GM20000 (cell line): Measurements from ENCODE around the gene CYP2W1.

Experiments used
- DNase-seq: peaks from one replicate; pipeline ENCODE4 v3.0.0; 2012; ENCODE audit warnings: low spot score
- CTCF ChIP-seq: IDR thresholded peaks from 2 replicates; pipeline ENCODE4 v1.5.1; 2012; ENCODE audit warnings: mild to moderate bottlenecking, control low read depth; ENCODE audit errors: extremely low read depth, missing control alignments

The CYP2W1 gene

GRCh38 chr7:983004-983615 is at the start of gene CYP2W1:
Gene CYP2W1 (plus strand): TSS chr7:983181. CDS start chr7:983212, 31 bp downstream.
- no peak for DNase-seq
- TF ChIP-seq CTCF: no peak

GRCh38 chr7:934469-935163 is 48.4 kb upstream of the CYP2W1 start:
- DNase-seq: no peak
- TF ChIP-seq CTCF: no peak

GRCh38 chr7:935164-935873 is 47.7 kb upstream of the CYP2W1 start:
- TF ChIP-seq CTCF: no peak
- DNase-seq: no peak

- TF ChIP-seq CTCF: no peak
- no peak for DNase-seq
Observed at GRCh38 chr7:935874-936385, 47.1 kb upstream of the CYP2W1 start.

GRCh38 chr7:936386-937054 is 46.5 kb upstream of the CYP2W1 start:
- peak; percentile 91 for DNase-seq

GRCh38 chr7:937856-938484 is 45.0 kb upstream of the CYP2W1 start:
- DNase-seq: no peak
- no peak for TF ChIP-seq CTCF

More at GRCh38 chr7:936386-937054, 46.5 kb upstream of the CYP2W1 start:
- TF ChIP-seq CTCF: no peak
